ENCODE data around the gene MRPS18A.

MRPS18A gene

GRCh38 chr6:43716099-43716498 lies 28.5 kb upstream of the MRPS18A start:
- H3K4me3 ChIP-seq (ENCODE audit: low read depth, low read length) = no peak overlapping the region
- TF ChIP-seq CTCF (IDR thresholded peaks at IDR 0.05; ENCODE audit: low read depth, low read length) = no peak

- no peak for TF ChIP-seq CTCF (IDR thresholded peaks at IDR 0.05; ENCODE audit: low read depth, low read length)
- H3K4me3 ChIP-seq (ENCODE audit: low read depth, low read length) = no peak overlapping the region
Observed at GRCh38 chr6:43715056-43715788, 27.6 kb upstream of the MRPS18A start.

- H3K4me3 ChIP-seq (ENCODE audit: low read depth, low read length) = no peak overlapping the region
- no peak for TF ChIP-seq CTCF (IDR thresholded peaks at IDR 0.05; ENCODE audit: low read depth, low read length)
Observed at GRCh38 chr6:43714311-43715055, 26.9 kb upstream of the MRPS18A start.

GRCh38 chr6:43713643-43714310 lies 26.2 kb upstream of the MRPS18A start:
- H3K4me3 ChIP-seq (ENCODE audit: low read depth, low read length) = no peak overlapping the region

GRCh38 chr6:43712579-43712978 lies 25.0 kb upstream of the MRPS18A start:
- TF ChIP-seq CTCF (IDR thresholded peaks at IDR 0.05; ENCODE audit: low read depth, low read length) = no peak
- no peak overlapping the region for H3K4me3 ChIP-seq (ENCODE audit: low read depth, low read length)

More at GRCh38 chr6:43713643-43714310, 26.2 kb upstream of the MRPS18A start:
- TF ChIP-seq CTCF (IDR thresholded peaks at IDR 0.05; ENCODE audit: low read depth, low read length) = no peak

GRCh38 chr6:43710576-43710975 lies 23.0 kb upstream of the MRPS18A start:
- TF ChIP-seq CTCF (IDR thresholded peaks at IDR 0.05; ENCODE audit: low read depth, low read length) = no peak
- H3K4me3 ChIP-seq (ENCODE audit: low read depth, low read length) = no peak overlapping the region

Measured in WI38 (cell line).